Measurements from ENCODE around the gene NUB1.

GRCh38 chr7:151337346-151337745 is 4.3 kb upstream of the NUB1 start:
- TF ChIP-seq CTCF (IDR thresholded peaks at IDR 0.05; ENCODE audit: insufficient read depth, low read depth, low read length) (no peak), EZH2 (IDR thresholded peaks at IDR 0.05; ENCODE audit: insufficient read depth, low read length) (no peak)

Measured in astrocyte (in vitro differentiated cells and primary cell).